HepG2 (cell line): ENCODE results near the gene CADPS2. TPM values are rescaled to one million over a fixed set of nuclear protein-coding genes. Genes with fewer than 3 reads are reported as not detected.

Experiments
- ATAC-seq: fragments of 200-7000 bp; cut with Tn5 transposase; 3 replicates; pipeline ENCODE4 v1.9.1; 2020; ENCODE audit warnings: mild to moderate bottlenecking, moderate library complexity
- BruUV-seq: library from RNA; stranded (reverse); fragments of 400-500 nt; replicated peaks from 2 replicates; lab custom pipeline; 2021; lab: Mats Ljungman, UMichigan
- CTCF ChIA-PET: fragments of 300-600 bp; formaldehyde crosslinking; extraction: SDS; loops from one replicate; lab custom pipeline; 2021; ENCODE audit warnings: low total read pairs, inconsistent platforms, low intra/inter-chr PET ratio; lab: Yijun Ruan, JAX
- POLR2A ChIA-PET: fragments of 350-600 bp; sonication (Branson Sonifier 250); formaldehyde crosslinking; loops from one replicate; lab custom pipeline; 2020; ENCODE audit warnings: antibody characterized with exemption, inconsistent platforms; lab: Yijun Ruan, JAX
- DNase-seq: peaks from one replicate; pipeline ENCODE4 v3.0.0-alpha.2; 2015; ENCODE audit warnings: low spot score
- FAIRE-seq: peaks from 3 replicates; lab custom pipeline; 2011; peaks lifted over from hg19 to GRCh38; lab: Jason Lieb, UNC
- H2AFZ ChIP-seq: one replicate; pipeline ENCODE4 v1.6.1; 2011; ENCODE audit warnings: low read length, inconsistent platforms
- H3K27ac ChIP-seq: fragments of 300-600 bp; 3 replicates; pipeline ENCODE4 v1.8.0; 2011; ENCODE audit warnings: mixed run types, mild to moderate bottlenecking, mixed read lengths, low read length, inconsistent platforms; ENCODE audit not compliant: insufficient read depth; ENCODE audit errors: extremely low read length
- H3K27me3 ChIP-seq, 2 experiments: fragments of 200-600 bp in 1 of 2; 2 replicates in 1 of 2; 3 replicates in 1 of 2; pipeline versions ENCODE4 v1.6.0 to v1.8.0; 2011; ENCODE audit warnings: low read length in 2 of 2, mild to moderate bottlenecking in 2 of 2, moderate library complexity in 2 of 2, inconsistent platforms in 1 of 2; ENCODE audit not compliant: insufficient read depth in 2 of 2, control insufficient read depth in 1 of 2
- H3K36me3 ChIP-seq, 2 experiments: fragments of 200-600 bp in 1 of 2; replicated peaks in 1 of 2; 2 replicates in 1 of 2; 3 replicates in 1 of 2; pipeline versions ENCODE4 v1.5.1 to v1.8.0; 2011; ENCODE audit warnings: low read length in 2 of 2, inconsistent platforms in 1 of 2; ENCODE audit not compliant: insufficient read depth in 2 of 2, control insufficient read depth in 1 of 2
- H3K4me1 ChIP-seq: 2 replicates; pipeline ENCODE4 v1.5.1; 2012; ENCODE audit warnings: low read length, inconsistent platforms; ENCODE audit not compliant: insufficient read depth
- H3K4me2 ChIP-seq: 2 replicates; pipeline ENCODE4 v1.6.0; 2011; ENCODE audit warnings: low read depth, low read length, inconsistent platforms
- H3K4me3 ChIP-seq, 3 experiments: fragments of 200-600 bp in 1 of 3; sonication (generic), shearing (Covaris generic) in 1 of 3; replicated peaks in 1 of 3; 2 replicates each; pipeline ENCODE4 v1.5.1; 2011 to 2016; ENCODE audit warnings: low read length in 3 of 3, inconsistent platforms in 2 of 3, low read depth in 2 of 3, mild to moderate bottlenecking in 2 of 3, control low read depth in 1 of 3, mixed read lengths in 1 of 3; ENCODE audit not compliant: insufficient read depth in 1 of 3
- H3K79me2 ChIP-seq: one replicate; pipeline ENCODE4 v1.6.1; 2011; ENCODE audit warnings: low read length, inconsistent platforms; ENCODE audit not compliant: insufficient read depth
- H3K9ac ChIP-seq: 2 replicates; pipeline ENCODE4 v1.6.0; 2011; ENCODE audit warnings: mild to moderate bottlenecking, low read depth, low read length, inconsistent platforms; ENCODE audit not compliant: insufficient read depth
- H3K9me3 ChIP-seq: 2 replicates; pipeline ENCODE4 v1.5.1; 2012; ENCODE audit warnings: mild to moderate bottlenecking, low read length
- H4K20me1 ChIP-seq: 2 replicates; pipeline ENCODE4 v1.6.0; 2011; ENCODE audit warnings: inconsistent platforms, mild to moderate bottlenecking, low read length, moderate library complexity; ENCODE audit not compliant: insufficient read depth
- GRHL1 ChIP-seq: sonication (generic); formaldehyde crosslinking; conservative IDR thresholded peaks from 2 replicates; pipeline ENCODE4 v1.8.0; 2022; ENCODE audit warnings: missing genetic modification reagents
- KAT7 ChIP-seq: IDR thresholded peaks from 2 replicates; pipeline ENCODE4 v1.6.1; 2018; ENCODE audit warnings: borderline replicate concordance, missing compliant biosample characterization
- MNT ChIP-seq: fragments of 450-650 bp; IDR thresholded peaks from 2 replicates; pipeline ENCODE4 v1.6.1; 2016
- NFAT5 ChIP-seq: sonication (generic); formaldehyde crosslinking; IDR thresholded peaks from 2 replicates; pipeline ENCODE4 v1.4.0; 2020; ENCODE audit warnings: missing genetic modification reagents
- RFX3 ChIP-seq: IDR thresholded peaks from 2 replicates; pipeline ENCODE4 v1.6.1; 2016; ENCODE audit warnings: missing biosample characterization, missing genetic modification reagents
- SETDB1 ChIP-seq: sonication (generic); formaldehyde crosslinking; IDR thresholded peaks from 2 replicates; pipeline ENCODE4 v1.5.1; 2020; ENCODE audit warnings: missing genetic modification reagents, mild to moderate bottlenecking, borderline replicate concordance
- ZNF772 ChIP-seq: sonication (generic); formaldehyde crosslinking; IDR thresholded peaks from 2 replicates; pipeline ENCODE4 v1.5.0; 2020; ENCODE audit warnings: mild to moderate bottlenecking, missing genetic modification reagents
- whole genome bisulfite sequencing: methylation state at CpG from one replicate; pipeline ENCODE4 v1.1.6; 2017; ENCODE audit warnings: low lambda C conversion rate; 5-methylcytosine and 5-hydroxymethylcytosine counted together
- in situ Hi-C: cut with HindIII; loops from 2 replicates; pipeline ENCODE4 v1.10.0; 2017; ENCODE audit warnings: low pct_unique_long_range_greater_than_20kb; ENCODE audit not compliant: extremely low pct_ligation_motif_present
- intact Hi-C: fragments of 100-400 bp; cut with micrococcal nuclease; formaldehyde crosslinking; loops from one replicate; pipeline ENCODE4 v1.10.0; 2022; ENCODE audit not compliant: unreplicated experiment
- polyA plus RNA-seq, 8 experiments: library from polyadenylated mRNA; depleted of rRNA in 3 of 8; stranded (reverse) in 7 of 8; unstranded in 1 of 8; fragments of >200 nt; fragmentation: Illumina TruSeq in 4 of 8; extraction: Trizol in 4 of 8; gene quantifications; 2 replicates each; pipeline versions ENCODE4 v1.2.1 to v1.2.3, GENCODE V29; 2011 to 2016; ENCODE audit warnings: low read depth in 4 of 8, missing spikeins in 1 of 8, mixed read lengths in 1 of 8; ENCODE audit not compliant: insufficient read depth in 1 of 8
- total RNA-seq, 5 experiments: library from RNA; depleted of rRNA; stranded (reverse); fragments of >200 nt; fragmentation: Illumina TruSeq; extraction: Trizol; gene quantifications; 2 replicates each; pipeline ENCODE4 v1.2.3, GENCODE V29; 2016; ENCODE audit warnings: low read depth in 1 of 5

CADPS2 gene
- total and polyA plus RNA-seq, 2 of the 13 experiments (the other 11 are each of a cell fraction or from before 2014, with no cell fraction given) = 17.6 to 43.8 TPM

GRCh38 chr7:122688400-122688998 lies 197.8 kb downstream of the CADPS2 start:
- in situ Hi-C loops = no loop called here
- ATAC-seq = no peak

GRCh38 chr7:122686360-122686878 lies 199.8 kb downstream of the CADPS2 start:
- FAIRE-seq = no peak
- POLR2A ChIA-PET = no interaction called here
- BruUV-seq = no TSS peak
- TF ChIP-seq ZNF772 (CRISPR knock-in tag) = no peak
- no peak for TF ChIP-seq RFX3 (CRISPR knock-in tag)
- TF ChIP-seq MNT = peak; percentile 88
- no peak for TF ChIP-seq NFAT5 (CRISPR knock-in tag)

More at GRCh38 chr7:122688400-122688998, 197.8 kb downstream of the CADPS2 start:
- peaks cover 31% of the 10 kb centered on the region for H3K4me1 ChIP-seq
- H2AFZ ChIP-seq = no peak overlapping the region
- no peak overlapping the region for H3K4me3 ChIP-seq
- no peak overlapping the region for H3K27ac ChIP-seq
- no peaks in the 10 kb centered on the region for H3K36me3 ChIP-seq
- FAIRE-seq = no peak
- H3K27me3 ChIP-seq = no peaks in the 10 kb centered on the region
- H4K20me1 ChIP-seq = no peaks in the 10 kb centered on the region
- no peaks in the 10 kb centered on the region for H3K79me2 ChIP-seq
- ChIA-PET CTCF (no interaction called here), POLR2A (no interaction called here)
- no TSS peak for BruUV-seq
- TF ChIP-seq SETDB1 (CRISPR knock-in tag) (no peak), GRHL1 (CRISPR knock-in tag) (no peak), KAT7 (CRISPR knock-in tag) (no peak)
- TF ChIP-seq, all 625 proteins: peak for 0
- intact Hi-C loops = loop anchor here (10.0 kb wide), 1 partner anchor 1734 kb away; the partner anchor contains the start of gene ING3
- WGBS = 80% methylated on average over 6 of the region's 6 CpGs
- H3K4me2 ChIP-seq = no peak overlapping the region
- H3K9me3 ChIP-seq = no peaks in the 10 kb centered on the region
- DNase-seq = no peak
- no peak overlapping the region for H3K9ac ChIP-seq

More at GRCh38 chr7:122686360-122686878, 199.8 kb downstream of the CADPS2 start:
- Histone ChIP-seq H3K4me2 (no peak overlapping the region), H3K27me3 (no peaks in the 10 kb centered on the region), H3K4me1 (peaks cover 29% of the 10 kb centered on the region), H3K9me3 (no peaks in the 10 kb centered on the region), H3K36me3 (no peaks in the 10 kb centered on the region), H3K9ac (no peak overlapping the region), H3K27ac (no peak overlapping the region), H2AFZ (no peak overlapping the region), H3K79me2 (no peaks in the 10 kb centered on the region), H4K20me1 (no peaks in the 10 kb centered on the region), H3K4me3 (no peak overlapping the region)
- in situ Hi-C loops = no loop called here
- ATAC-seq = no peak
- no peak for DNase-seq
- intact Hi-C loops = loop anchor here (10.0 kb wide), 1 partner anchor 1732 kb away; the partner anchor contains the start of gene ING3
- WGBS = 95% methylated on average over 10 of the region's 10 CpGs
- CTCF ChIA-PET = no interaction called here
